HG02571 (cell line): ENCODE results near the gene EZR.
"Not testable (repeated sequence)": the region's sequence is repeated elsewhere in the genome, so short reads cannot be mapped to it uniquely, and the experiment has no call there.

Experiments
- ATAC-seq: cut with Tn5 transposase; IDR thresholded peaks from one replicate; pipeline ENCODE4 v1.9.1; 2021; ENCODE audit warnings: mild to moderate bottlenecking, moderate library complexity; ENCODE audit not compliant: unreplicated experiment

EZR gene

DNA sequence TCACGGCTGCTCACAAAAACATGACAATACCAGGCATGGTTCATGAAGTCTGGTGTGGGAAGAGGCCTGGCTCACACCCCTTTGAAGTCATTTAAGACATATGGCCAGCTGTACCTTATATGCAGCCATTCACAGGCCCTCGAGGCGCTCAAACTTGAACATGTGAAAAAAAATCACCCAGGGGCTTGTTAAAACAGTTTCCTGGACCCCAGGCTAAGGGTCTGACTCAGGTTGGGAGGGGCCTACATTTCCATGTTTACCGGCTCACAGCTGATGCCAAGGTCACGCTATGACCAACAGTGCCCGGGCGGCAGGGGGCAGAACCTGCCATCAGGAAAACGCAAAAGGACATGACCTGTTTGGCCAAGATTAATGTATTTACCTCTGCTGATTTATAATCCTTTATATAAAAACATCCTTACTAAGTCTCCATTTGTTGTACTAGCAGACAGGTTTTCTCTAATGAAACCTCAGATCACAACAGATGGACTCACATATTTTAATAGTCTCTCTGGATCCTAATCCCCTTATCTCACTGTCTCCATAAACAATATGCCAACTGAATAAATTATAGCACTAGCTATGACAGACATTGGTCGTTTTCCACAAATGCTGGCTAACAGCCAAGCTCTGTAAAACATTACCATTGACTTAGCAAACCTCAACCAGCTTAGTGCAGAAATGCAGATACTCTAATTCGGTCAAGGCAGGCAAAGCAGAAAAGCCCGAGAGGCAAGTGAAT, 19.9 kb downstream of the EZR start:
- no peak for ATAC-seq

DNA sequence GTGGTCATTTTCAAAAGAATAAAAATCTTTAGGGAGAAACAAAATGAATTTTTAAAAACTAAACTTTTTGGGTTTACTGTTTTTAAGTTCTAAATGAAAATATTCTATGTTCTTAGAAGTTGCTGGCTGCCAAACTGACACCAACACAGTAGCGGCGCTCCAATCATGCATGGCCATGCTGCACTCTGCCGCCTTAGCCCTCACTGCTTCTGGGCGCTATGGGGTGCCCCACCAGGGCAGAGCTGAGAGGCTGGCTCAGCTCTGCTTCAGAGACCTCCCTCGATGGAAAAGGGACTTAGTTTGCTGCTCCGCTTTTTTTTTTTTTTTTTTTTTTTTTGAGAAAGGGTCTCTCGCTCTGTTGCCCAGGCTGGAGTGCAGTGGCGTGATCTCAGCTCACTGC, 20.9 kb downstream of the EZR start:
- no peak for ATAC-seq

DNA sequence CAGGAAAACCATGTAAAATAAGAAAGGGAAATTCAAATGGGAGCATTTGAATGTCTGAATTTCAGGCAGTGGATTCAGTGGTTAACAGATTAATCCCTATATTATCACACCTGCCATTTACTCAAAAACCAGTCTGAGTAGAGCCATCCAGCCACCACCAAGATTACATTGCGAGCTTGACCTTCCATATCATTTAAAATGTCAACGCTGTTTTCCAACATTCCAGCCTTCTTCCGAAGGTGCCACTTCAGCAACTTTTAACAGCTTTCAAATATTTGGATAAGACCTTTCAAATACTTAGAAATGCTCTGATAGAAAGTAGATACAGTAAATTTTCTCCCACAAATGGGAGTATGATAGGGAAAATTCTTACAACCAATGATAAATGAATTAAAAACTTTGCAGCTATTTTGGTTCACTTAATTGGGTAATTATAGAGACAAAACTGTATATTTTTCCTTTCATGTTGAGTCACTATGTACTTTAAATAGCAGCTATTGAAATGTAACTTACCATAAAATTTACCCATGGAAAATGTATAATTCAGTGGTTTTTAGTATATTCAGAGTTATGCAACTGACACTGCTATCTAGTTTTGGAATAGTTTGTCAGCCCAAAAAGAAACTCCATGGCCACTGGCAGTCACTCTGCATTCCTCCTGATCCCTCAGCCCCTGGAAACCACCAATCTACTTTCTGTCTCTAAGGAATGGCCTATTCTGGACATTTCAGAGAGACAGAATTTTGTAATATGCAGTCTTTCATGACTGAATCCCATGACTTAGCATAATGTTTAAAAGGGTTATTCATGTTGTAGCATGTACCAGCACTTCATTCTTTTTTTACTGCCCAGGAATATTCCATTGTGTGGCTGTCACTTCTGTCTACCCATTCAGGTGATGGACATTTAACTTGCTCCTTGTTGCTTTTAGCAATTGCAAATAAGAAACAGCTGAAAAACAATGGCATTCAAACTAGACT, 21.5 kb downstream of the EZR start:
- ATAC-seq: no peak

DNA sequence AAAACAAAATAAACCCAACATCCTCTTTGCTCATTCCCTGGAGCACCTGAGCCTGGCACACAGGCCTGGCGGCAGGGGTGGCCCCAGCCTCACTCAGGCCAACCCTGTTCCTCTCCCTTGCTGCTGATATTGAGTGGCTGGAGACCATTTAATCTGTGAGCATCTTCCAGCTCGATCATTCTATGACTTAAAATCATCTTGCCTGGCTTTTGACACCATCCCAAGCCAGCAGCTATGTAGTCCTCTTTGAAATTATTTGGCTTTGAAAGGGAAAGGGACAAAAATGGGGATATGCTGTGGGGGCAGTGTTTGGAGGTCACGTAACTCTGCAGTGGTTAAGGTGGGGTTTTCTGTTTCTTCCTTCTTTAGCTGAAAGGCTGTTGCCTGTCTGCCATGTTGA, 22.8 kb downstream of the EZR start:
- ATAC-seq: no peak

DNA sequence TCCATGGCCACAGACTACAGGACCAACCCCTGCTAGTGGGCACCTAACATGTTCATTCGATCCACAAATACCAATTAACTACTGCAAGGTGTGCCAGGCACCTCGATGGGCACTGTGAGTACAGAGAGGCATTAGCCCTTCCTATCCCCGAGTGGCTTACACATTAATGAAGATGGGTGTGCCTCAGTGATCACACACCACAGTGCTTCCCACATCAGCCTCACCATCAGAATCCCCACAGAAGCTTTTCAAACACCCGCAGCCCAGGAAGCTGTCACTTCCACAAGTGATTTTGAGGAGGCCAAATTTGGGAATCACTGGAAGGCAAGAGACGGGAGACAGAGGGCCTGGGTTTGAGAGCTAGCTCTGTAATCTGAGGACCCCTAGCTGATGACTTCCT, 23.7 kb downstream of the EZR start:
- no peak for ATAC-seq

DNA sequence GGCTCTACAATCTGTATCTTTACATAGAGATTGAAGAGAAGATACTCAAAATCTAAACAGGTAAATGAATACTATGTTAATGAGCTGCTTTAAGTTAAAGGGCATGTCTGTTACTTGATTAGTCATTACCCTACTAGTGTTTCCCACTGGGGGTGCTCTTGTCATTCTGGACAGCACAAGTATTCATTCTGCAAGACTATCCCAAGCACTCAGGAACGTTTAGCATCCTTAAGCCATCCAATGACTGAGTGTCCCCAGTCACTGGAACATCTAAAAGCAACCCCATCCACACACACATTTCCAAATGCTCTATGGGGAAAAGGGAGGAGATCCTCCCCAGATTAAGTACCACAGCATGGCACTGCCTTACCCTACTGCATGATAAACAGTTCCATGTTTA, 25.7 kb downstream of the EZR start:
- ATAC-seq: peak; percentile 70

DNA sequence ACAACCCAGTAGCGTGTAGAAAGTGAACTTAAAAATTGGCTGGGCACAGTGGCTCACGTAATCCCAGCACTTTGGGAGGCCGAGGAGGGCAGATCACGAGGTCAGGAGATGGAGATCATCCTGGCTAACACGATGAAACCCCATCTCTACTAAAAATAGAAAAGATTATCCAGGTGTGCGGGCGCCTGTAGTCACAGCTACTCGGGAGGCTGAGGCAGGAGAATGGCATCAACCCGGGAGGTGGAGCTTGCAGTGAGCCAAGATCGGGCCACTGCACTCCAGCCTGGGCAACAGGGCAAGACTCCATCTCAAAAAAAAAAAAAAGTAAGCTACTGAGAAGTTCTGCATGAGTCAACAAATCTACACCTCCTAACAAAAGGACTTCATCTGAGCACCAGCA, 26.7 kb downstream of the EZR start:
- not testable (repeated sequence) for ATAC-seq

DNA sequence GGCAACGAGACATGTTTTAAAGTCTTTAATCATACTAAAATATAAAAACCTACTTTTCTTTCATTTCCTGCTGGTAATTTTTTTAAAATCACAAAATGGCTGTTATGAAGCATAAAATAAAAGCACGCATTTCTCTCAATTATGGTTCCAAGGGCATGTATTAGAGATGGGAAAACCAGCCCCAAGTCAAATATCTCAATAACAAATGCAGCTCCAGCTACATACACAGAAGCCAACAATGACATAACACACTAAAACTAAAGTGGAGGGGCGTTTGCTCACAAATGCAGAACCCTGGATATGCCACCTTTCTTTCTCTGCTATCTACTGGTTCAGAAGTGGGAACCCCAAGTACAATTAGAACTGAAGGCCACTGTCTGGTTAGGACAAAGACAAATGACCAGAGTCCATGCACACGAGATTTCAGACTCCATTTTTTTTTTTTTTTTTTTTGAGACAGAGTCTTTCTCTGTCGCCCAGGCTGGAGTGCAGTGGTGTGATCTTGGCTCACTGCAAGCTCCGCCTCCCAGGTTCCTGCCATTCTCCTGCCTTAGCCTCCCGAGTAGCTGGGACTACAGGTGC, 27.8 kb downstream of the EZR start:
- no peak for ATAC-seq

DNA sequence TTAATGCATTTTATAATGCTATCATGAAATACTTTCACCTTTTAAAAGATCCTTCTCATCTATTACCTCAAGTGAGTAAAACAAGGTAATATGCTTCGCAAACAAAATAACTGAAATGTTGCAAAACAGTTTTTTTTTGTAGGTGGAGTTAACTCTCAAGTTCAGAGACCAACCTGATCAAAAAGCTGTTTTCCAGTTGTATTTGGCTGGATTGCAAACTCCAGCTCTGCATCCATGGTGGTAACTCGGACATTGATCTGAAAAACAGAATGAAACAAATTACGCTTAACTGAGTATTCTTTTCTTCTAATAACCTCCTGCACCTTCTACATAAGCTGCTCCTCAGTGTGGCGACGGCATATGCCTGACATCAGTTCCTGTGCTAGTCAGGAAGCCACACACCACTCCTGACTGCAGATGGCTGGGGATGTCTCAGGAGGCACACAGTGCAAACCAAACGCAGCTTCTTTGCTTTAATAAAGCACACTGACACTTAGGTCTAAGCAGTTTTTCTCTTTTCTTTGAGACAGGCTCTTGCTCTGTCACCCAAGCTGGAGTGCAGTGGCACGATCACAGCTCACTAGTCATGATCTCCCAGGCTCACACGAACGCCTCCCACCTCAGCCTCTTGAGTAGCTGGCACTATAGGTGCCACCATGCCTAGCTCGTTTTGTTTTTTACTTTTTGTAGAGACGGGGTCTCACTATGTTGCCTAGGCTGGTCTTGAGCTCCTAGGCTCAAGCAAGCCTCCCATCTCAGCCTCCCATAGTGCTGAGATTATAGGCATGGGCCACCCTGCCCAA, 29.9 kb downstream of the EZR start:
- ATAC-seq: no peak

DNA sequence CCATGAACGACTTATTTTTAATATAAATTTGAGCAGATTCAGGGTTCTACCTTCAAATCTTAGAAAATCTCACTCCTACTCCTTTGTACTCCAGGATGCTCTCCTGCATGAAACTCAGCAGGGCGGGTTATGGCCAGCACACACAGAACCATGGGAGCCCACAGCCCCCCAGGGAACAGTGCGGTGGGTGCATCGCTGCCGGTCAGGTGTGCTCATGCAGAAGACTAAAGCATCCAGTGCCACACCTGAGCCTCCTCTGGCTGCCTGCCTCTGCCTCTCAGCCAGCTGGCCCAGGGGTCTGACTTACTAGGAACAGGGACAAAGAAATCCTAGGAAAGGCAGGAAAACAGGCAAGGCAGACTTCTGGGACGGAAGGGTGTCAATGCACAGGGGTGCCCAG, 31.8 kb downstream of the EZR start:
- ATAC-seq: no peak

DNA sequence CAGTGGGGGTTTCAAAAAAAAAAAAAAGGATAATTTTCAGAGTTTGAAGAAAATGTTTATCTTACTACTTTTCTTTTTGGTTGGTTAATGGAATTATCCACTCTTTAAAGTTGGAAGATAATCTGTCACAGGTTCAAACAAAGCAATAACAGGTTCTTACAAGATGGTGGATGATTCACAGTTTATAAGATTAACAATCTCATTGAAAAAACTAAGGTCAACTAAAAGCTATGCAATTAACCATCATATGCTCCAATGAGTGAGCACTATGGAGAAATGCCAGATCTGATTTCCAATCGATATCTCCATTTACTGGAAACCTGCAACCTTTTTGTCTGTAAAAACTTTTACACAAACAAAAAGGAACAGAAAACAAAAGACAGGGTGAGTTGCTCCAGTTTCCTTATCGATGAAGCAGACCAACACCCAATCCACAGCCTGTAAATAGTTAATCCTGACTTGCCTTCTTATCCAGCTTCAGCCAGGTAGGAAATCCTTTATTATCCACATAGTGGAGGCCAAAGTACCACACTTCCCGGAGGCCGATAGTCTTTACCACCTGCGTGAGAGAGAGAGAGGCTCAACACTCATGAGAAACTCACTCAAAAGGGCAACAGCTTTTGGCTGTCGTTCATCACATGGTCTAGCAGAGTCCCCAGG, 32.4 kb downstream of the EZR start:
- no peak for ATAC-seq

DNA sequence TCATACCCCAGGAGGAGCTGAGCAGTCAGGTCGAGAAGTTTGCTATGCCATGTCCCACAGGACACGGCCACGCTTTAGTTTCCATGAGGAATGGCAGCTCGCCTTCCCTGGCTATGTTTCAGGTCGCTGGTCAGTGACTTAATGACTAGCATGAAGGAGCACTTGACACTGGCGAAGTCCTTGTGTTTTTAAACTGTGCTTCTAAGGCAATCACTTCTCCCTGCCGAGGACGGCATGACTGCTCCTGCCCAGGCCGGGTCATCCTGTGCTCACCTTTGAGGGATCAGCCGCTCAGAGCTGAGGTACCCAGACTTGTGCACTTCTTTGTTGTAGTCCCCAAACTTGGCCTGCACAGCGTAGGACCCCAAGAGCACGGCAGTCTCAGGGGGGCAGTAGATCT, 34.1 kb downstream of the EZR start:
- no peak for ATAC-seq

DNA sequence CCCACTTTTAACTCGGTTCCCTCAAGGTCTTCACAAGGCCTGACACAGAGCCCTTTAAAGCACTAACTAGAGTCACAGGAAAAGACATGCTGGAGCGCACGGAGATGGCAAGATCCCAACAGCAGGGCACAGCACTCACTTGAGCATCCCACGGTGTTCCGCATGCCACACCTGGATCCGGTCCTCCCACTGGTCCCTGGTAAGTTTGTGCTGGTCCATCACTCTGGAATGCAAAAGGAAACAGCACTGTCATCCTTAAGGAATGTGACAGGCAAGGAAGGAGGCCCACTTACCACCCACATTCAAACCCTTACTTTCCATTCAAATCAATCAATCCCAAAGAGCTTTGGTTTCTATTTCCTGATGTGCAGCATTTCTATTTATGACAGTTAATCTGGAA, 34.7 kb downstream of the EZR start:
- ATAC-seq: no peak

DNA sequence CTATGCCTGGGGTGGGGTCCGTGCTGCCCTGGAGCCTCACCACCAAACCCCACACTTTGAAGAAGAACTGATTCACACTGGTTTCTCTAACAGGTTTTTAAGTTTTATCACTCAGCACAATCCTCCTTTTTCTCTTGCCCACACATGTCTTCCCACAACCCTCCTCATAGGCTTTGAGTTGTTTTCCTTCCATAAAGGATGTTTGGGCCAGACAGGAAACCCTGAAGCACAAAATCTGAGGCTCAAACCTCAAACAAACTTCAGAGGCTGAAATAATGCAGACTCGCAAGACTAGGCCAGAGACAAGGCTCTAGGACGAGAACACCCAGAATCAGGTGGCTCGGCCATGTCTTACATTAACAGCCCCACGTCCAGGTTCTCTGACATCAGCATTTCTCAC, 35.3 kb downstream of the EZR start:
- no peak for ATAC-seq

DNA sequence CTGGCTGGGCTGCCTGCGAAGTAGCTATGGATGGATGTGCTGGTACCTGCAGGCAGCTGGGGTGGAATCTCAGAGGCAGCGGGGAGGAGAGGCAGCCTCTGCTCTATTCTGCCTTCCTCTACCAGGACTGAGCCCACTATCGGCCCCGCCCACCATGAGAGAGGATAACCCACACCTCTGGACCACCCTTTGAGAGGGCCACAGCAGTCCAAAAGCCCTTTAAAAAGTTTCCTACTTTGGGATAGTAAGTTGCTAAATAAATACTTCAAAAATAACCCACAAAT, 36.1 kb downstream of the EZR start:
- no peak for ATAC-seq

DNA sequence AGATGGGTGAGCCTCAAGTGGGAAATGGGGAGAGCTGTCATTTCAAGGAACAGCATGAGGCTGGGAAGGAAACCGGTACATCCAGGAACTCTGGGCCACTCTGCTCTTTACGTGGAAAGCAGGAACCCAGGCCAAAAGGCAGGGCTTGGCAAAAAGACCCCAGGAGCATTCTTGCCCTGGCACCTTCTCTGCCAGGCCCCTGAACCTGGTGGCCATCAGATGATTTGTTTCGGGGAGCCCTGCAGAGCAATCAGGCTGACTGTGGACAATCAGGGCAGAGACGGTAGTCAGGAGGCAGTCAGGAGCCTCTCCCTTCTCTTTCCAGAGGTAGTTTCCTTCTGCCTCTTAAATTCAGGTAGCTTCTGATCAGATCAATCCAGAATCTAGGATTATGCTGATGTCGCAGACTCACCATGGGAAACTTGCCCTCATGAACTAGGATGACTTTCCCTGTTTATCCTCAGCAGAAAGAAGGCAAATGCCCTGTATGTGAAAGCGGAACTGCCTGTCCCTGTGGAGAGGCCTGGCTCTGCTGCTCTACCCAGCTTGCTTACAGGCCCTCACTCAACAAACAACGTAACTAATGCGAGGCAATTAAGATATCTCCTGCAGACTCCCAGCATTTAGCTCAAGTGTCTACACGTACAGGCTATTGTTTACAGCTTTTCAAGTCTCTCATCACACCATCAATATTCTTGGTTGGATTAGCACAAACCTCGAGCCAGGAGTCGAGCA, 36.6 kb downstream of the EZR start:
- ATAC-seq: no peak

DNA sequence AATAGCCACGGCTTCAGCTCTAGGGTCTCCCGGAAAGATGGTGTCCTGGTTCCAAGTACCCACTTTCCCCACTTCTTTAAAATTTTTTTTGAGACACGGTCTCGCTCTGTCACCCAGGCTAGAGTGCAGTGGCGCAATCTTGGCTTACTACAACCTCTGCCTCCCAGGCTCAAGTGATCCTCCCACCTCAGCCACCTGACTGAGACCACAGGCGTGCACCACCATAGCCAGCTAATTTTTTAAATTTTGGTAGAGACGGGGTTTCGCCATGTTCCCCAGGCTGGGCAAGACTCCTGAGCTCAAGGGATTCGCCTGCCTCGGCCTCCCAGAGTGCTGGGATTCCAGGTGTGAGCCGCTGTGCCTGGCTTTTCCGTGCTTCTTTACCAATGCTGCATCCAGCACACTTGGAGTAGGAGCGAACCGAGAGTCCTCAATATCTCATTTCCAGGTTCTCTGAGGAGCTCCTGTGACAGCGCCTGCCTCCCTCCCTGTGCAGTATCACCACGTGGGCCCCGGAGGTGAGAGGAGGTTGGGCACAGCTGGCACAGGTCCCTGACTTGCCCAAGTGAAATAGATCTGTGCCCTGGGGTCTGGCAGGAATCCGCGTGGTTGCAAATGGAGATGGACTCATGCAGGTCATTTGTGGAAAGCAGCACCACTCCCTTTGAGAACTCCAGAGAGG, 37.3 kb downstream of the EZR start:
- no peak for ATAC-seq

DNA sequence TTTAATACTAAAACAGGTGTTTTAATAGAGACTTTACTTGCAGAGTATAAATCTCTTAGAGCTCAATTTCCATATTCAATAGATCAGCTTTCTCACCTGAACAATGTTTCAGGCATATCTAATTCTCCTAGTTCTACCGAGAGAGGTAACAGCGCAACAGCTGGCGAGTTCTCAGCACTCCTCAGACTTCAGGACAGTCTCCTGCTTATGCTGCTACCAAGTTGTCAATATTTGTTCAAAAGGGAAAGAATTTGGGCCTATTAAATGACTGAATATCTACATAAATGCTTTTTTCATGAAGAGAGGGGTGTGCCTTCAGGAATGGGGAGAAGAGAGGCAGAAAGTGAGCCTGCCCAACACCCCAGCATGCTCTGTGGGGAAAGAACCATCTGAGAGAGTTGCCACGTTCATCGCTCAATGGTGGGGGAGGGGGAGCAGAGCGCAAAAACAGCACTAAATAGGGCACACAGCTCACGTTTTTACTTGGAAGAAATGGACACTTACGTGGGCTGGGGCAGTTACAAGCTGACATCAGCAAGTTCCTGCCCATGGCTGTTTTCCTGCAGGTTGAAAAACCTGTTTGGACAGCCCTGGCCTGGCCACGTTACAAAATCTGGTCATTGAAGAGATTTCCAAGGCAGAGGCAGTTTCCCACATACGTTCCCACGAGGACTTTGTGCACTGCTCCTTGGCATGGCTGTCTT, 38.0 kb downstream of the EZR start:
- no peak for ATAC-seq
